Measurements from ENCODE around the gene UNG.
A peak's percentile ranks its signal among the peaks of the same experiment; 100 is the strongest.

Gene UNG

GRCh38 chr12:109121346-109121880 lies 24.0 kb downstream of the UNG start:
- DNase-seq (ENCODE audit: insufficient read length, low spot score) (no peak), FAIRE-seq (no peak)
- TF ChIP-seq POLR2A (IDR thresholded peaks at IDR 0.05; ENCODE audit: low read depth, low read length), result no peak

GRCh38 chr12:109124878-109125648 lies 27.7 kb downstream of the UNG start:
- DNase-seq (ENCODE audit: insufficient read length, low spot score) (no peak), FAIRE-seq (no peak)
- TF ChIP-seq POLR2A (IDR thresholded peaks at IDR 0.05; ENCODE audit: low read depth, low read length), result no peak

- DNase-seq (ENCODE audit: insufficient read length, low spot score) (no peak), FAIRE-seq (no peak)
- no peak for TF ChIP-seq POLR2A (IDR thresholded peaks at IDR 0.05; ENCODE audit: low read depth, low read length)
Observed at GRCh38 chr12:109125791-109126190, 28.4 kb downstream of the UNG start.

GRCh38 chr12:109126784-109127183 lies 29.4 kb downstream of the UNG start:
- FAIRE-seq (no peak), DNase-seq (ENCODE audit: insufficient read length, low spot score) (no peak)

GRCh38 chr12:109127533-109128242 lies 30.3 kb downstream of the UNG start:
- no peak for DNase-seq (ENCODE audit: insufficient read length, low spot score)
- TF ChIP-seq POLR2A (IDR thresholded peaks at IDR 0.05; ENCODE audit: low read depth, low read length), result no peak
- no peak for FAIRE-seq

More at GRCh38 chr12:109126784-109127183, 29.4 kb downstream of the UNG start:
- TF ChIP-seq POLR2A (IDR thresholded peaks at IDR 0.05; ENCODE audit: low read depth, low read length), result no peak

- DNase-seq (ENCODE audit: insufficient read length, low spot score) (no peak), FAIRE-seq (no peak)
- no peak for TF ChIP-seq POLR2A (IDR thresholded peaks at IDR 0.05; ENCODE audit: low read depth, low read length)
Observed at GRCh38 chr12:109130297-109131153, 33.1 kb downstream of the UNG start.

- no peak for DNase-seq (ENCODE audit: insufficient read length, low spot score)
- no peak for TF ChIP-seq POLR2A (IDR thresholded peaks at IDR 0.05; ENCODE audit: low read depth, low read length)
- FAIRE-seq, result no peak
Observed at GRCh38 chr12:109131154-109132050, 34.0 kb downstream of the UNG start.

GRCh38 chr12:109134186-109134917 lies 37.0 kb downstream of the UNG start:
- TF ChIP-seq POLR2A (IDR thresholded peaks at IDR 0.05; ENCODE audit: low read depth, low read length), result no peak
- FAIRE-seq (peak; percentile 15), DNase-seq (ENCODE audit: insufficient read length, low spot score) (peak; percentile 59)

- DNase-seq (ENCODE audit: insufficient read length, low spot score) (no peak), FAIRE-seq (no peak)
- TF ChIP-seq POLR2A (IDR thresholded peaks at IDR 0.05; ENCODE audit: low read depth, low read length), result no peak
Observed at GRCh38 chr12:109137055-109137454, 39.7 kb downstream of the UNG start.

GRCh38 chr12:109139360-109139759 lies 42.0 kb downstream of the UNG start:
- TF ChIP-seq POLR2A (IDR thresholded peaks at IDR 0.05; ENCODE audit: low read depth, low read length), result no peak
- DNase-seq (ENCODE audit: insufficient read length, low spot score) (no peak), FAIRE-seq (no peak)

GRCh38 chr12:109139791-109140190 lies 42.4 kb downstream of the UNG start:
- FAIRE-seq (no peak), DNase-seq (ENCODE audit: insufficient read length, low spot score) (no peak)
- no peak for TF ChIP-seq POLR2A (IDR thresholded peaks at IDR 0.05; ENCODE audit: low read depth, low read length)

- DNase-seq (ENCODE audit: insufficient read length, low spot score), result no peak
- FAIRE-seq, result no peak
- TF ChIP-seq POLR2A (IDR thresholded peaks at IDR 0.05; ENCODE audit: low read depth, low read length), result no peak
Observed at GRCh38 chr12:109140560-109140959, 43.2 kb downstream of the UNG start.

All from H54 (cell line).